SU-DHL-6 (cell line): Measurements from ENCODE around the gene MED28.

Experiments
- H2AFZ ChIP-seq: fragments of 200-600 bp; sonication (generic); 2 replicates; pipeline ENCODE4 v1.6.1; 2014; ENCODE audit warnings: low read depth, mild to moderate bottlenecking, moderate library complexity, mixed read lengths, antibody characterized with exemption, low read length; ENCODE audit not compliant: severe bottlenecking
- H3F3A ChIP-seq: fragments of 200-600 bp; shearing (Covaris generic); 2 replicates; pipeline ENCODE4 v1.6.0; 2016; ENCODE audit warnings: antibody characterized with exemption, mild to moderate bottlenecking; ENCODE audit not compliant: insufficient read depth
- H3K27ac ChIP-seq: fragments of 200-600 bp; sonication (generic); 2 replicates; pipeline ENCODE4 v1.5.1; 2016; ENCODE audit warnings: low read depth, mild to moderate bottlenecking, low read length, moderate library complexity, mixed read lengths
- H3K27me3 ChIP-seq: fragments of 200-600 bp; sonication (generic), shearing (Covaris generic); 2 replicates; pipeline ENCODE4 v1.6.0; 2014; ENCODE audit warnings: mild to moderate bottlenecking, low read length
- H3K36me3 ChIP-seq: fragments of 200-600 bp; sonication (generic); 2 replicates; pipeline ENCODE4 v1.6.1; 2014; ENCODE audit warnings: mild to moderate bottlenecking, low read length, mixed read lengths
- H3K4me2 ChIP-seq: fragments of 300-600, 200-600 bp; shearing (Covaris generic), sonication (generic); 2 replicates; pipeline ENCODE4 v1.6.0; 2014; ENCODE audit warnings: low read length, low read depth, mild to moderate bottlenecking; ENCODE audit not compliant: poor library complexity, severe bottlenecking
- H3K4me3 ChIP-seq: fragments of 200-600 bp; sonication (generic); 2 replicates; pipeline ENCODE4 v1.5.1; 2014; ENCODE audit warnings: antibody characterized with exemption, low read length, mild to moderate bottlenecking, mixed read lengths; ENCODE audit not compliant: insufficient read depth, poor library complexity, severe bottlenecking
- H3K79me2 ChIP-seq: fragments of 200-600 bp; sonication (generic); 2 replicates; pipeline ENCODE4 v1.6.1; 2014; ENCODE audit warnings: mild to moderate bottlenecking, low read length, moderate library complexity; ENCODE audit not compliant: insufficient read depth
- H3K9ac ChIP-seq: fragments of 200-600 bp; sonication (generic); 2 replicates; pipeline ENCODE4 v1.7.0; 2014; ENCODE audit warnings: mild to moderate bottlenecking, low read length
- H3K9me2 ChIP-seq: fragments of 200-600 bp; sonication (generic); replicated peaks from 2 replicates; pipeline ENCODE4 v1.6.1; 2014; ENCODE audit warnings: low read length; ENCODE audit not compliant: insufficient read depth
- H3K9me3 ChIP-seq: fragments of 200-600 bp; sonication (generic); 2 replicates; pipeline ENCODE4 v1.6.1; 2014; ENCODE audit warnings: low read length, mixed read lengths; ENCODE audit not compliant: insufficient read depth
- H4K20me1 ChIP-seq: fragments of 200-600 bp; sonication (generic); 2 replicates; pipeline ENCODE4 v1.6.1; 2014; ENCODE audit warnings: low read depth, mild to moderate bottlenecking, antibody characterized with exemption, low read length, moderate library complexity, mixed read lengths
- EZH2phosphoT487 ChIP-seq: fragments of 200-600 bp; sonication (generic), shearing (Covaris generic); conservative IDR thresholded peaks from 2 replicates; pipeline ENCODE4 v1.6.1; 2018; ENCODE audit warnings: mild to moderate bottlenecking, antibody characterized with exemption, low read length, moderate library complexity, mixed read lengths
- TF ChIP-seq, protein P1 (sequence below): fragments of 200-600 bp; sonication (generic); IDR thresholded peaks from one replicate; pipeline ENCODE4 v1.5.1; 2017; ENCODE audit warnings: antibody characterized with exemption, mild to moderate bottlenecking, low read length, moderate library complexity; ENCODE audit not compliant: insufficient read depth, poor library complexity, severe bottlenecking

The MED28 gene

DNA sequence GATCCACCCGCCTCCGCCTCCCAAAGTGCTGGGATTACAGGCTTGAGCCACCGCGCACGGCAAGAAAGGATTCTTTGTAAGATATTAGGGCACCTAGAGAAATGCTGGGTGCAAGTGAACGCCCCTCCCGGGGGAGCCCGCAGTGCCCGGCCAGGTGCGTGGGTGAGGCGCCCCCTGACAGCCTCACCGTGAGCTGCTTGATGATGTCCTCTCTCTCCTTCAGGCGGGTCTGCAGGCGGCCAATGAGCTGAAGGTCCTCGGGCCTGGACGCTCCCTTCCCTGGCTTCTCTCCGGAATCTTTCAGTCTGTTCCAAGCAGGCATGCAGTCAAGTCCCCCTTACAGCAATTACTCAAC is 21.9 kb downstream of the MED28 start:
- TF ChIP-seq, protein P1, sequence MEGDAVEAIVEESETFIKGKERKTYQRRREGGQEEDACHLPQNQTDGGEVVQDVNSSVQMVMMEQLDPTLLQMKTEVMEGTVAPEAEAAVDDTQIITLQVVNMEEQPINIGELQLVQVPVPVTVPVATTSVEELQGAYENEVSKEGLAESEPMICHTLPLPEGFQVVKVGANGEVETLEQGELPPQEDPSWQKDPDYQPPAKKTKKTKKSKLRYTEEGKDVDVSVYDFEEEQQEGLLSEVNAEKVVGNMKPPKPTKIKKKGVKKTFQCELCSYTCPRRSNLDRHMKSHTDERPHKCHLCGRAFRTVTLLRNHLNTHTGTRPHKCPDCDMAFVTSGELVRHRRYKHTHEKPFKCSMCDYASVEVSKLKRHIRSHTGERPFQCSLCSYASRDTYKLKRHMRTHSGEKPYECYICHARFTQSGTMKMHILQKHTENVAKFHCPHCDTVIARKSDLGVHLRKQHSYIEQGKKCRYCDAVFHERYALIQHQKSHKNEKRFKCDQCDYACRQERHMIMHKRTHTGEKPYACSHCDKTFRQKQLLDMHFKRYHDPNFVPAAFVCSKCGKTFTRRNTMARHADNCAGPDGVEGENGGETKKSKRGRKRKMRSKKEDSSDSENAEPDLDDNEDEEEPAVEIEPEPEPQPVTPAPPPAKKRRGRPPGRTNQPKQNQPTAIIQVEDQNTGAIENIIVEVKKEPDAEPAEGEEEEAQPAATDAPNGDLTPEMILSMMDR = no peak
- no peak for TF ChIP-seq EZH2phosphoT487
- no peak overlapping the region for H3K9ac ChIP-seq
- H3K36me3 ChIP-seq = peaks cover 7% of the 10 kb centered on the region; the same call in 1 of the 2 replicates
- no peaks in the 10 kb centered on the region for H3K79me2 ChIP-seq
- H3K27me3 ChIP-seq = no peaks in the 10 kb centered on the region
- no peaks in the 10 kb centered on the region for H3K9me3 ChIP-seq
- H3K9me2 ChIP-seq = no peaks in the 10 kb centered on the region
- no peak overlapping the region for H3K27ac ChIP-seq
- peaks cover 20% of the 10 kb centered on the region; the same call in 1 of the 2 replicates for H3F3A ChIP-seq
- H2AFZ ChIP-seq = no peak overlapping the region
- H4K20me1 ChIP-seq = no peaks in the 10 kb centered on the region
- H3K4me2 ChIP-seq = no peak overlapping the region
- H3K4me3 ChIP-seq = no peak overlapping the region

DNA sequence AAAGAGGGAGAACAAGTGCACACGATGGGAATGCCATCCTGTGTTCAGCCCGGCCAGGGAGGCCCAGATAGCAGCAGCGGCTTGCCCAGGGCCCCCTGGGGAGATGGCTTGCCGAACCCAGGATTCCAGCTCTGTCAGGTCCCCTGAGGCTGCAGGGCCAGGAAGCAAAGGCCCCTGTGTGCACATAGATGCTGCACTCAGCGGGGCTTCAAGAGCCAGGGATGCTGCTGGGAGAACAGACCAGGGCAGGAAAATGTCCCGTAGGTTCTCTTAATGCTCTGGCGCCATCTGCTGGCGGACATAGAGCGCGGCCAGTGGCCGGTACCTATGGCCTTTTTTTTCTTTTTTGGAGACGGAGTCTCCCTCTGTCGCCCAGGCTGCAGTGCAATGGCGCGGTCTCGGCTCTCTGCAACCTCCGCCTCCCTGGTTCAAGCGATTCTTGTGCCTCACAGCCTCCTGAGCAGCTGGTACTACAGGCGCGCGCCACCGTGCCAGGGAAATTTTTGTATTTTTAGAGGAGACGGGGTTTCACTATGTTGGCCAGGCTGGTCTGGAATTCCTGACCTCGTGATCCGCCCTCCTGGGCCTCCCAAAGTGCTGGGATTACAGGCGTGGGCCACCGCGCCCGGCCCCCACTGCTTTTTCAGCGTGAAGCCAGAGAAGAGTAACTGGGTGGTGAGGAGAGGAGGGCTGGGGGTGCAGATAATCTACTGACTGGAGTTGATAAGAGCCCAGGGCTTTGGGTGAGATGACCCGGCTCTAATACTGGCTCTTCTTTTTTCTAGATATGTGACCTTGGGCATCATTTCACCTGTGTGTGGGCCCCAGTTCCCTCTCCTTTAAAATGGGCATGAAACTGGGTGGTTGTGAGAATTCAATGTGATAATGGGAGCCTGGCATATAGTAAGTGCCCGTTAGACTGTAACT is 22.5 kb downstream of the MED28 start:
- no peak overlapping the region for H2AFZ ChIP-seq
- no peaks in the 10 kb centered on the region for H3K27me3 ChIP-seq
- H3K9me2 ChIP-seq = no peaks in the 10 kb centered on the region
- H3K36me3 ChIP-seq = peaks cover 7% of the 10 kb centered on the region; the same call in 1 of the 2 replicates
- H3K79me2 ChIP-seq = no peaks in the 10 kb centered on the region
- H3K9ac ChIP-seq = no peak overlapping the region
- H3F3A ChIP-seq = peaks cover 20% of the 10 kb centered on the region; the same call in 1 of the 2 replicates
- H3K4me2 ChIP-seq = no peak overlapping the region
- no peaks in the 10 kb centered on the region for H4K20me1 ChIP-seq
- no peaks in the 10 kb centered on the region for H3K9me3 ChIP-seq
- TF ChIP-seq EZH2phosphoT487 = no peak
- TF ChIP-seq, protein P1 = peak; percentile 77
- no peak overlapping the region for H3K4me3 ChIP-seq
- H3K27ac ChIP-seq = no peak overlapping the region

DNA sequence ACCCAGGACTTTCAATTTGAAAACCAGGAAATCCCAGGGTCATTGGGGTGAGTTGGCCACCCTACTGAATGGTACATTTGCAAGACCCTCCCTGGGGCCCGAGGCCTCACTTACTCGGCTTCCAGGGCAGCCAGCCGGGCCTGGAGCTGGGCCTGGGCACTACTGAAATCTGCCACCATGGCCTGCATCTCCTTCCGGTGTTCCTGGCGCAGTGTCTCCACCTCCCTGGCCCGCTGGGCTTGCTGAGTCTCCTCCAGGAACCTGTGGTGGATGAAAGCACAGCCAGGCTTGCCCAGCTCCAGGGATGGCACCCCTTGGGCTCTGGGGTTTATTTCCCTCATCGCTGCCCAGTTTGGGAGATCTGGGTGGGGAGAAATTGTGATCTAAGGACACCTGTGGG is 24.7 kb downstream of the MED28 start:
- no peak overlapping the region for H3K4me2 ChIP-seq
- no peaks in the 10 kb centered on the region for H3K36me3 ChIP-seq
- H3K27ac ChIP-seq = no peak overlapping the region
- no peaks in the 10 kb centered on the region for H3K9me3 ChIP-seq
- no peaks in the 10 kb centered on the region for H3K9me2 ChIP-seq
- H2AFZ ChIP-seq = no peak overlapping the region
- H3K79me2 ChIP-seq = no peaks in the 10 kb centered on the region
- TF ChIP-seq, protein P1 = no peak
- no peak for TF ChIP-seq EZH2phosphoT487
- no peaks in the 10 kb centered on the region for H4K20me1 ChIP-seq
- no peaks in the 10 kb centered on the region for H3K27me3 ChIP-seq
- H3K9ac ChIP-seq = no peak overlapping the region
- no peak overlapping the region for H3K4me3 ChIP-seq
- peaks cover 12% of the 10 kb centered on the region; the same call in 1 of the 2 replicates for H3F3A ChIP-seq
